Loucy (cell line): ENCODE data around the gene HSPBP1.
A peak's percentile ranks its signal among the peaks of the same experiment; 100 is the strongest.

ENCODE experiments used
- H2AFZ ChIP-seq: fragments of 200-600 bp; sonication (generic); 2 replicates; pipeline ENCODE4 v1.6.0; 2016; ENCODE audit warnings: antibody characterized with exemption, mild to moderate bottlenecking, low read length, moderate library complexity
- H3F3A ChIP-seq: fragments of 200-600 bp; 2 replicates; pipeline ENCODE4 v1.6.0; 2016; ENCODE audit warnings: antibody characterized with exemption, low read depth, mild to moderate bottlenecking
- H3K27me3 ChIP-seq: fragments of 200-600 bp; sonication (generic); 2 replicates; pipeline ENCODE4 v1.6.1; 2014; ENCODE audit warnings: low read length, mild to moderate bottlenecking; ENCODE audit not compliant: insufficient read depth, poor library complexity, severe bottlenecking
- H3K36me3 ChIP-seq: fragments of 200-600 bp; sonication (generic); 2 replicates; pipeline ENCODE4 v1.6.1; 2016; ENCODE audit warnings: low read length; ENCODE audit not compliant: insufficient read depth
- H3K4me1 ChIP-seq: fragments of 200-600 bp; sonication (generic); 2 replicates; pipeline ENCODE4 v1.5.1; 2014; ENCODE audit warnings: low read length, mild to moderate bottlenecking; ENCODE audit not compliant: insufficient read depth, poor library complexity, severe bottlenecking
- H3K4me2 ChIP-seq: fragments of 200-600 bp; sonication (generic); 2 replicates; pipeline ENCODE4 v1.6.0; 2014; ENCODE audit warnings: antibody characterized with exemption, low read length, low read depth, mild to moderate bottlenecking; ENCODE audit not compliant: poor library complexity, severe bottlenecking
- H3K4me3 ChIP-seq: fragments of 200-600 bp; sonication (generic); 2 replicates; pipeline ENCODE4 v1.5.1; 2014; ENCODE audit warnings: low read length, mild to moderate bottlenecking, mixed read lengths; ENCODE audit not compliant: poor library complexity, severe bottlenecking
- H3K79me2 ChIP-seq: fragments of 200-600 bp; sonication (generic); 2 replicates; pipeline ENCODE4 v1.6.1; 2014; ENCODE audit warnings: low read length; ENCODE audit not compliant: insufficient read depth
- H3K9ac ChIP-seq: fragments of 200-600 bp; sonication (generic); 2 replicates; pipeline ENCODE4 v1.6.0; 2014; ENCODE audit warnings: mild to moderate bottlenecking, low read depth, low read length, moderate library complexity; ENCODE audit not compliant: poor library complexity, severe bottlenecking
- H3K9me2 ChIP-seq: fragments of 200-600 bp; sonication (generic); replicated peaks from 2 replicates; pipeline ENCODE4 v1.6.1; 2016; ENCODE audit warnings: low read depth, low read length, mixed read lengths
- H3K9me3 ChIP-seq: fragments of 200-600 bp; sonication (generic); 2 replicates; pipeline ENCODE4 v1.6.1; 2014; ENCODE audit warnings: mild to moderate bottlenecking, antibody characterized with exemption, low read length, low read depth; ENCODE audit not compliant: insufficient read depth
- H4K20me1 ChIP-seq: fragments of 200-600 bp; sonication (generic); 2 replicates; pipeline ENCODE4 v1.6.0; 2014; ENCODE audit warnings: antibody characterized with exemption, low read length, mild to moderate bottlenecking; ENCODE audit not compliant: insufficient read depth, poor library complexity, severe bottlenecking
- CTCF ChIP-seq: fragments of 200-600 bp; sonication (generic); conservative IDR thresholded peaks from 2 replicates; pipeline ENCODE4 v1.5.1; 2014; ENCODE audit warnings: mild to moderate bottlenecking, antibody characterized with exemption, low read length
- EZH2phosphoT487 ChIP-seq: fragments of 200-600 bp; IDR thresholded peaks from 2 replicates; pipeline ENCODE4 v1.6.1; 2018; ENCODE audit warnings: antibody characterized with exemption, mild to moderate bottlenecking, moderate library complexity, borderline replicate concordance

Gene HSPBP1

GRCh38 chr19:55300886-55301458, 21.1 kb upstream of the HSPBP1 start:
- no peaks in the 10 kb centered on the region for H3K36me3 ChIP-seq
- H3K27me3 ChIP-seq = no peaks in the 10 kb centered on the region
- no peaks in the 10 kb centered on the region for H3K79me2 ChIP-seq
- H3K4me1 ChIP-seq = peaks cover 4% of the 10 kb centered on the region
- H3K9me2 ChIP-seq = no peaks in the 10 kb centered on the region
- TF ChIP-seq CTCF = no peak
- no peak for TF ChIP-seq EZH2phosphoT487
- no peaks in the 10 kb centered on the region for H3K9me3 ChIP-seq
- no peaks in the 10 kb centered on the region for H3F3A ChIP-seq
- peak overlapping the region; percentile 88; the same call in 1 of the 2 replicates for H2AFZ ChIP-seq
- peak overlapping the region; percentile 75 for H3K4me2 ChIP-seq
- no peaks in the 10 kb centered on the region for H4K20me1 ChIP-seq
- peak overlapping the region; percentile 58 for H3K9ac ChIP-seq
- no peak overlapping the region for H3K4me3 ChIP-seq

GRCh38 chr19:55299991-55300390, 20.1 kb upstream of the HSPBP1 start:
- Histone ChIP-seq H2AFZ (no peak overlapping the region), H3K79me2 (no peaks in the 10 kb centered on the region), H3K9me2 (no peaks in the 10 kb centered on the region), H3K9ac (no peak overlapping the region), H3K4me2 (no peak overlapping the region), H3K4me3 (no peak overlapping the region), H3K4me1 (no peaks in the 10 kb centered on the region), H3K36me3 (no peaks in the 10 kb centered on the region), H3K27me3 (no peaks in the 10 kb centered on the region), H3F3A (no peaks in the 10 kb centered on the region), H3K9me3 (no peaks in the 10 kb centered on the region), H4K20me1 (no peaks in the 10 kb centered on the region)
- no peak for TF ChIP-seq CTCF
- no peak for TF ChIP-seq EZH2phosphoT487

DNA sequence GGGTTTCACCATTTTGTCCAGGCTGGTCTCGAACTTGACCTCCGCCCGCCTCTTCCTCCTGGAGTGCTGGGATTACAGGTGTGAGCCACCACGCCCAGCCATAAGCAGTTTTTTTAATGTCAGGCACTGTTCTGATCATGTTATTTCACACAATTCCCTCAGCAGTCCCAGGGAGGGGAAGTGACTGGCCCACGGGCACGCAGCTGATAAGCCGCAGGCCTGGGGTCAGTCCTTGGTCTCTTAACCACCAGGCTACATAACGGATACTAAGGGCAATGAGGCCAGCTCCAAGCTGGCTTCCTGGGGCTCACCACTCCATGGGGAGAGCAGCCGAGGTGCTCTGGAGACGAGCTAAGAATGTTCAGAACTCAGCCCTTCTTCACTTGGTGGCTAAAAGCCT, 17.4 kb upstream of the HSPBP1 start:
- Histone ChIP-seq H3K9me3 (no peaks in the 10 kb centered on the region), H3F3A (peaks cover under 1% of the 10 kb centered on the region; the same call in 1 of the 2 replicates), H3K4me1 (no peaks in the 10 kb centered on the region), H3K27me3 (no peaks in the 10 kb centered on the region), H3K4me2 (no peak overlapping the region), H3K9ac (no peak overlapping the region), H3K9me2 (no peaks in the 10 kb centered on the region), H3K36me3 (no peaks in the 10 kb centered on the region), H2AFZ (no peak overlapping the region), H3K4me3 (no peak overlapping the region), H4K20me1 (no peaks in the 10 kb centered on the region), H3K79me2 (no peaks in the 10 kb centered on the region)
- TF ChIP-seq CTCF (no peak), EZH2phosphoT487 (no peak)
